Heart left ventricle (tissue), 16 donors: ENCODE results near the gene PCSK5. TPM values are rescaled to one million over a fixed set of nuclear protein-coding genes. Genes with fewer than 3 reads are reported as not detected.

Source experiments
- ATAC-seq, 4 donors: fragments of 200-7000 bp; cut with Tn5 transposase; one replicate each; pipeline ENCODE4 v1.9.1; 2020 to 2022; ENCODE audit warnings: moderate library complexity in 4 of 4, mild to moderate bottlenecking in 3 of 4, moderate number of reproducible peaks in 1 of 4
- DNase-seq, 5 donors: peaks; one replicate each; pipeline ENCODE4 v3.0.0-alpha.2; 2020
- H3K27ac ChIP-seq, 12 donors: fragments of 200-600 bp; sonication (generic) in 4 of 12; one replicate each; pipeline versions ENCODE4 v1.5.0 to v1.8.0; 2016 to 2022; ENCODE audit warnings: mild to moderate bottlenecking in 2 of 12
- H3K27me3 ChIP-seq, 9 donors: fragments of 200-600 bp; sonication (generic) in 2 of 9; one replicate each; pipeline versions ENCODE4 v1.5.1 to v1.8.0; 2016 to 2022; ENCODE audit warnings: mild to moderate bottlenecking in 3 of 9
- H3K36me3 ChIP-seq, 9 donors: fragments of 200-600 bp; sonication (generic) in 2 of 9; one replicate each; pipeline versions ENCODE4 v1.5.0 to v1.8.0; 2018 to 2022; ENCODE audit warnings: mild to moderate bottlenecking in 2 of 9
- H3K4me1 ChIP-seq, 12 donors: fragments of 200-600 bp; sonication (generic) in 4 of 12; one replicate each; pipeline versions ENCODE4 v1.5.0 to v1.8.0; 2016 to 2022; ENCODE audit warnings: mild to moderate bottlenecking in 3 of 12
- H3K4me3 ChIP-seq, 12 donors: fragments of 200-600 bp; sonication (generic) in 4 of 12; one replicate each; pipeline versions ENCODE4 v1.5.0 to v1.8.0; 2017 to 2022; ENCODE audit warnings: mild to moderate bottlenecking in 9 of 12, moderate library complexity in 4 of 12
- H3K9me3 ChIP-seq, 12 donors: fragments of 200-600 bp; sonication (generic) in 4 of 12; one replicate each; pipeline versions ENCODE4 v1.5.0 to v1.8.0; 2016 to 2022; ENCODE audit warnings: mild to moderate bottlenecking in 1 of 12
- POLR2A ChIP-seq, 2 donors: fragments of 450-650 bp; IDR thresholded peaks; one replicate each; pipeline ENCODE4 v1.6.1; 2017; ENCODE audit warnings: antibody characterized with exemption in 2 of 2, mild to moderate bottlenecking in 2 of 2, moderate library complexity in 2 of 2
- WGBS, 4 donors: extraction: QIAGEN DNeasy Blood & Tissue Kit in 2 of 4; methylation state at CpG; one replicate each; pipeline versions ENCODE4 v1.1.5 to v1.1.7; 2013 to 2018; 5-methylcytosine and 5-hydroxymethylcytosine counted together
- intact Hi-C, 10 donors: fragments of 100-400 bp; cut with DNase I; formaldehyde crosslinking; loops; one replicate each; pipeline versions ENCODE4 v1.11.1 to v1.14.2; 2022
- polyA plus RNA-seq, 2 donors: library from polyadenylated mRNA; stranded (reverse); fragments of 200-250 nt; gene quantifications; one replicate each; pipeline ENCODE4 v1.2.3, GENCODE V29; 2013
- total RNA-seq, 9 donors: library from RNA; depleted of rRNA in 2 of 9; stranded (reverse); fragments of >200 nt in 2 of 9; fragmentation: NEBNext Ultra II Directional in 3 of 9; extraction: Animal tissue kit (Norgen Biotek cat#: 25700) in 3 of 9; gene quantifications; one replicate each; pipeline versions ENCODE4 v1.1.0 to v1.2.4, GENCODE V29; 2016 to 2023
- TF ChIP-seq, protein P1 (sequence below), 12 donors: fragments of 200-600 bp; sonication (generic) in 4 of 12; IDR thresholded peaks; one replicate each; pipeline versions ENCODE4 v1.5.0 to v1.8.0; 2018 to 2022; ENCODE audit warnings: antibody characterized with exemption in 12 of 12, mild to moderate bottlenecking in 5 of 12
- donor health status: ischemic (EF 13 %, LVEDD 7.1; RV severe dilation, severe dysfunction).
- donor health status: healthy with polysubstance abuse.
- donor health status: DM: no; HTN: yes; CAD: no.
- donor health status: DM: no; HTN: no; CAD: no.
- donor health status: ischemic (EF 25% LVEDD 6.9; RV normal size, moderate dysfunction).
- donor health status: ischemic (EF 25% LVEDD 5.7; RV mildly dilated, moderate dysfunction).
- donor health status: healthy.
- donor health status: DM: yes; HTN: yes; CAD: no.
- donor health status: ischemic (EF 35%, LVEDD 5.7; RV mildly dilated, moderate dysfunction).
- donor health status: nonischemic (EF 11% LVEDD 7.7; RV severe dilation, severe dysfunction).
- donor health status: DM: yes; HTN: yes; CAD: no.
- donor health status: PGD.
- donor health status: ischemic (EF 29% LVEDD 5.4; RV normal size, mild dysfunction).
- donor health status: nonischemic (EF 23%, LVEDD 6.1; RV moderate dilation, normal function).

Gene PCSK5
- total and polyA plus RNA-seq, 11 donors = 1.3 to 13.6 (median 5.9) TPM

DNA sequence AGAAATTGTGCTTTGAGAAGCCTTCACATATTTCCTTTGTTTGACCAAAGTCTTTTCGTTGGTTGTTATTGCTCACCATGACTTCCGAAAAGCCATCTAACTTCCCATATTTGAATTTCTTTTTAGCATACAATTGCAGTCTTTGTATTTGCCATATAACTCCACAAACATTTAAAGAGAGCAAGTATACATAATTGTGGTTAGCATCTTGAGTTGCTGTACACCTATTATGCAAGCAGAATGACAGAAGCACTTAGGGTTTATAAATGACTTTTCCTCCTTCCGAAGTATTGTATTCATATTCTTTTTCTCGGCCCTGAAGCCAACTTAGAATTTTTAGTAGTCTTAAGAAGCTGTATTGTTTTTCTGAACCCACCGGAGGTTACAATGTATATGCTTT is 253.4 kb downstream of the PCSK5 start:
- WGBS, 4 donors = 89 to 92% (median 90%) methylated on average over 5 of the region's 5 CpGs
- TF ChIP-seq, protein P1, sequence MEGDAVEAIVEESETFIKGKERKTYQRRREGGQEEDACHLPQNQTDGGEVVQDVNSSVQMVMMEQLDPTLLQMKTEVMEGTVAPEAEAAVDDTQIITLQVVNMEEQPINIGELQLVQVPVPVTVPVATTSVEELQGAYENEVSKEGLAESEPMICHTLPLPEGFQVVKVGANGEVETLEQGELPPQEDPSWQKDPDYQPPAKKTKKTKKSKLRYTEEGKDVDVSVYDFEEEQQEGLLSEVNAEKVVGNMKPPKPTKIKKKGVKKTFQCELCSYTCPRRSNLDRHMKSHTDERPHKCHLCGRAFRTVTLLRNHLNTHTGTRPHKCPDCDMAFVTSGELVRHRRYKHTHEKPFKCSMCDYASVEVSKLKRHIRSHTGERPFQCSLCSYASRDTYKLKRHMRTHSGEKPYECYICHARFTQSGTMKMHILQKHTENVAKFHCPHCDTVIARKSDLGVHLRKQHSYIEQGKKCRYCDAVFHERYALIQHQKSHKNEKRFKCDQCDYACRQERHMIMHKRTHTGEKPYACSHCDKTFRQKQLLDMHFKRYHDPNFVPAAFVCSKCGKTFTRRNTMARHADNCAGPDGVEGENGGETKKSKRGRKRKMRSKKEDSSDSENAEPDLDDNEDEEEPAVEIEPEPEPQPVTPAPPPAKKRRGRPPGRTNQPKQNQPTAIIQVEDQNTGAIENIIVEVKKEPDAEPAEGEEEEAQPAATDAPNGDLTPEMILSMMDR (IDR thresholded peaks at IDR 0.05) = no peak
- no peak for TF ChIP-seq POLR2A (IDR thresholded peaks at IDR 0.05)
- ATAC-seq (no peak), DNase-seq (no peak)
- Histone ChIP-seq H3K9me3 (no peaks in the 10 kb centered on the region), H3K4me3 (no peak overlapping the region), H3K4me1 (no peaks in the 10 kb centered on the region), H3K27me3 (no peaks in the 10 kb centered on the region), H3K36me3 (no peaks in the 10 kb centered on the region), H3K27ac (no peak overlapping the region)
- intact Hi-C loops = no loop called here

DNA sequence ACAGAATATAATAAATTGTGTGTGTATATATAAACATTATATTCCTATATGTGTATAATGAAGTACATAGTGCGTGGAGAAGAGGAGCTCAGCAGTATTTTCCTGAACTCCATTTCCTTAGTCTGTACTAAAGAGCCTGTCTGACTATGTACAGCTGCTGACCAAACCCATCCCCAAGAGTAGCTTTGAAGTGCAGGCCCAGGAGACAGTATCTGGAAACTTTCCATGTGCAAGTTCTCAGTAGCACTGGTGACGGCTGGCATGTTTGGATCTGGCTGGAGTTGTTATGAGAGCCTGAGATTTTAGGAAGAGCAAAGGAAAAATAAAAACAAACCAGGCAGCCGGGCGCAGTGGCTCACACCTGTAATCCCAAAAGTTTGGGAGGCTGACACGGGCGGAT is 259.5 kb downstream of the PCSK5 start:
- H3K27ac ChIP-seq = no peak overlapping the region
- H3K4me1 ChIP-seq = peaks cover 0 to 3% (median 0%) of the 10 kb centered on the region in 12 donors
- no peaks in the 10 kb centered on the region for H3K9me3 ChIP-seq
- H3K27me3 ChIP-seq = no peaks in the 10 kb centered on the region
- intact Hi-C loops = loop anchor here in 1 of 10 donors (10.0 kb wide), 1 partner anchor 55 kb away; no protein-coding TSS in a partner anchor
- no peak overlapping the region for H3K4me3 ChIP-seq
- WGBS, 4 donors = 61 to 72% (median 63%) methylated on average over 6 of the region's 6 CpGs
- DNase-seq (peak in 1 of 5 donors; percentile 31), ATAC-seq (peak in 3 of 4 donors; percentile 59 to 81 (median 66))
- no peak for TF ChIP-seq POLR2A (IDR thresholded peaks at IDR 0.05)
- TF ChIP-seq, protein P1 (IDR thresholded peaks at IDR 0.05) = no peak
- no peaks in the 10 kb centered on the region for H3K36me3 ChIP-seq

DNA sequence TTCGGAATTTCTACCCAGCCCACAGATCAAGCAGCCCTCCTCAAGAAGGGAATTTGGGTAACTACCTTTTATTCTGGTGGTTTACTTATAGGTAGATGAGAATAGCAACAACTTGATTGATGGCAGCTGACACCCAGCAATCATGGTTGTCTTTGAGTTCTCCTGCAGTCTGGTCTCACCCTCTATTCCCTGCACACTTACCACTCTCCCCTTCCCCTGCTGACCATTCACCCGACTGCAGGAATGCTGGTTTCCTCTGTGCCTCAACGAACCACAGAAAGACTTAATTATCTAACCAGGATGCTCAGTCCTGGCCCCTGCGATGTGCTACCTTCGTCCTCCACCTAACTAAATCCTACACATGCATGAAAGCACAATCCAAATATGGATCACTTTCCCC is 260.8 kb downstream of the PCSK5 start:
- no peaks in the 10 kb centered on the region for H3K9me3 ChIP-seq
- ATAC-seq = no peak
- intact Hi-C loops = loop anchor here in 1 of 10 donors (10.0 kb wide), 1 partner anchor 56 kb away; no protein-coding TSS in a partner anchor
- peaks cover 0 to 3% (median 0%) of the 10 kb centered on the region in 12 donors for H3K4me1 ChIP-seq
- no peak overlapping the region for H3K27ac ChIP-seq
- no peaks in the 10 kb centered on the region for H3K27me3 ChIP-seq
- H3K36me3 ChIP-seq = no peaks in the 10 kb centered on the region
- no peak overlapping the region for H3K4me3 ChIP-seq
- TF ChIP-seq, protein P1 (IDR thresholded peaks at IDR 0.05) = no peak
- TF ChIP-seq POLR2A (IDR thresholded peaks at IDR 0.05) = no peak
- no peak for DNase-seq
- 83 to 87% (median 86%) methylated on average over 5 of the region's 5 CpGs for WGBS, 4 donors

DNA sequence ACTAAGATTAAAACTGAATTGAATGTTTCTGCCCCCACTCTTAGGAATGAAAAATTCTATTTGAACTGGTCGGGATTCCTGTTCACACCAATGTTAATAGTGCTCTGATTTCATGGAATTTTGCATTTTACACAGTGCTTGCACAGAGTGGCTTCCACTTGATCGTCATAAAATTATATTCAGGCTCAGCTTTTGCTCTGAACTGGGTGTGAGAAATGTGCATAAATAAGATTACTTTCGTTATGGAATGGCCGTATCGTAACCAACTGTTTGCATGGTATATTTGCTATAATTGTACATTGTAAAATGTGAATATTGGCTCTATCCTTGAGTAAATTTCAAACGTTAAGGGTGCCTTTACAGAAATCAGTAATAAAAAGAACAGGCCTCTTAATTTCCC is 262.9 kb downstream of the PCSK5 start:
- H3K27me3 ChIP-seq = no peaks in the 10 kb centered on the region
- H3K4me3 ChIP-seq = no peak overlapping the region
- no peak for TF ChIP-seq POLR2A (IDR thresholded peaks at IDR 0.05)
- TF ChIP-seq, protein P1 (IDR thresholded peaks at IDR 0.05) = no peak
- H3K27ac ChIP-seq = no peak overlapping the region
- peaks cover 0 to 3% (median 0%) of the 10 kb centered on the region in 12 donors for H3K4me1 ChIP-seq
- ATAC-seq (no peak), DNase-seq (no peak)
- WGBS, 4 donors = 92 to 95% (median 94%) methylated on average over 6 of the region's 6 CpGs
- no peaks in the 10 kb centered on the region for H3K9me3 ChIP-seq
- intact Hi-C loops = loop anchor here in 1 of 10 donors (10.0 kb wide), 1 partner anchor 59 kb away; no protein-coding TSS in a partner anchor
- H3K36me3 ChIP-seq = peaks cover 0 to 14% (median 0%) of the 10 kb centered on the region in 9 donors
